Spleen (tissue), 7 donors: ENCODE results near the gene TBC1D22A.

Experiments
- CTCF ChIP-seq, 11 experiments: fragments of 200-600 bp in 7 of 11; fragments of 450-650 bp in 4 of 11; sonication (generic) in 4 of 11; IDR thresholded peaks in 8 of 11; conservative IDR thresholded peaks in 3 of 11; 1 replicate in 7 of 11; 2 replicates in 4 of 11; pipeline versions ENCODE4 v1.4.0 to v1.8.0; 2016 to 2021; ENCODE audit warnings: antibody characterized with exemption in 11 of 11, inconsistent platforms in 4 of 11, mild to moderate bottlenecking in 1 of 11
- POLR2AphosphoS5 ChIP-seq, 3 donors: sonication (generic); formaldehyde crosslinking; IDR thresholded peaks; one replicate each; pipeline ENCODE4 v1.5.1; 2017; ENCODE audit warnings: antibody characterized with exemption in 3 of 3
- donor health status: DM: no; HTN: no; CAD: no; lungs with moderate emphysema.
- donor health status: DM: no; HTN: no; CAD: no.
- donor health status: DM: no; HTN: no; CAD: no.

- no peak for TF ChIP-seq CTCF (IDR thresholded peaks at IDR 0.05 in 8 of 11, conservative IDR thresholded peaks at IDR 0.05 in 3 of 11)
- no peak for TF ChIP-seq POLR2AphosphoS5 (IDR thresholded peaks at IDR 0.05)
Observed at GRCh38 chr22:47067911-47068625, 305.6 kb downstream of the TBC1D22A start.
